ENCODE measurements around the gene CTNNBL1. TPM values are rescaled to one million over a fixed set of nuclear protein-coding genes. Genes with fewer than 3 reads are reported as not detected.
A peak's percentile ranks its signal among the peaks of the same experiment; 100 is the strongest.

CTNNBL1 gene
- total RNA-seq, 2 donors from 2014 or later: 8.6 to 17.4 TPM

GRCh38 chr20:37704955-37705354 lies 11.1 kb downstream of the CTNNBL1 start:
- intact Hi-C loops (cut with DNase I): no loop called here
- Histone ChIP-seq H3K4me3 (no peak overlapping the region), H3K9me3 (peaks cover 0 to 7% (median 0%) of the 10 kb centered on the region in 3 donors), H3K27ac (no peak overlapping the region), H3K27me3 (no peaks in the 10 kb centered on the region), H3K4me1 (no peaks in the 10 kb centered on the region), H3K36me3 (replicated peaks in 1 of 2; ENCODE audit: insufficient read depth in 1 of 2, low read depth in 2 of 2) (no peaks in the 10 kb centered on the region)
- no peak for TF ChIP-seq CTCF (IDR thresholded peaks at IDR 0.05)
- TF ChIP-seq POLR2A (IDR thresholded peaks at IDR 0.05): no peak
- no peak for ATAC-seq
- 89 to 100% methylated on average over 1 of the region's 1 CpG for whole genome bisulfite sequencing, 2 donors
- DNase-seq: no peak

- TF ChIP-seq CTCF (IDR thresholded peaks at IDR 0.05) (no peak), POLR2A (IDR thresholded peaks at IDR 0.05) (no peak)
- H3K4me1 ChIP-seq: peaks cover 13% of the 10 kb centered on the region
- no peaks in the 10 kb centered on the region for H3K36me3 ChIP-seq (replicated peaks in 1 of 2; ENCODE audit: insufficient read depth in 1 of 2, low read depth in 2 of 2)
- WGBS, 2 donors: 87 to 90% methylated on average over 3 of the region's 3 CpGs
- H3K9me3 ChIP-seq: peaks cover 0 to 7% (median 0%) of the 10 kb centered on the region in 3 donors
- no peak for DNase-seq
- H3K27ac ChIP-seq: no peak overlapping the region
- intact Hi-C loops (cut with DNase I): no loop called here
- H3K27me3 ChIP-seq: no peaks in the 10 kb centered on the region
- no peak overlapping the region for H3K4me3 ChIP-seq
- ATAC-seq: no peak
Measured at GRCh38 chr20:37706298-37706697, 12.5 kb downstream of the CTNNBL1 start.

GRCh38 chr20:37711001-37711400 lies 17.2 kb downstream of the CTNNBL1 start:
- ATAC-seq (peak; percentile 74), DNase-seq (no peak)
- WGBS, 2 donors: 55 to 57% methylated on average over 2 of the region's 2 CpGs

GRCh38 chr20:37711994-37712964 lies 18.4 kb downstream of the CTNNBL1 start:
- WGBS, 2 donors: 36 to 44% methylated on average over 9 of the region's 9 CpGs
- no peak overlapping the region for H3K4me3 ChIP-seq
- no peaks in the 10 kb centered on the region for H3K27me3 ChIP-seq
- ATAC-seq: no peak
- H3K27ac ChIP-seq: no peak overlapping the region
- H3K36me3 ChIP-seq (replicated peaks in 1 of 2; ENCODE audit: insufficient read depth in 1 of 2, low read depth in 2 of 2): no peaks in the 10 kb centered on the region
- no peak for DNase-seq
- TF ChIP-seq CTCF (IDR thresholded peaks at IDR 0.05): no peak
- no peak for TF ChIP-seq POLR2A (IDR thresholded peaks at IDR 0.05)
- intact Hi-C loops (cut with DNase I): no loop called here
- peaks cover 0 to under 1% (median 0%) of the 10 kb centered on the region in 3 donors for H3K9me3 ChIP-seq
- H3K4me1 ChIP-seq: peaks cover 31% of the 10 kb centered on the region

More at GRCh38 chr20:37711001-37711400, 17.2 kb downstream of the CTNNBL1 start:
- Histone ChIP-seq H3K27ac (no peak overlapping the region), H3K4me3 (no peak overlapping the region), H3K27me3 (no peaks in the 10 kb centered on the region), H3K9me3 (peaks cover 0 to 7% (median 0%) of the 10 kb centered on the region in 3 donors), H3K4me1 (peaks cover 31% of the 10 kb centered on the region), H3K36me3 (replicated peaks in 1 of 2; ENCODE audit: insufficient read depth in 1 of 2, low read depth in 2 of 2) (no peaks in the 10 kb centered on the region)
- TF ChIP-seq CTCF (IDR thresholded peaks at IDR 0.05) (no peak), POLR2A (IDR thresholded peaks at IDR 0.05) (no peak)
- intact Hi-C loops (cut with DNase I): no loop called here
